Smooth muscle cell (in vitro differentiated cells): ENCODE results near the gene CCDC88B. TPM values are rescaled to one million over a fixed set of nuclear protein-coding genes. Genes with fewer than 3 reads are reported as not detected.

Source experiments
- DNase-seq: peaks from one replicate; lab custom pipeline; 2025; ENCODE audit not compliant: unreplicated experiment; lab: John Stamatoyannopoulos, UW
- H2AFZ ChIP-seq: fragments of 200-600 bp; sonication (generic); 2 replicates; pipeline ENCODE4 v1.6.0; 2016; ENCODE audit warnings: antibody characterized with exemption, low read depth, mild to moderate bottlenecking
- H3F3A ChIP-seq: fragments of 200-600 bp; sonication (generic); 2 replicates; pipeline ENCODE4 v1.6.0; 2017; ENCODE audit warnings: antibody characterized with exemption, low read depth
- H3K27ac ChIP-seq: fragments of 200-600 bp; sonication (generic); 2 replicates; pipeline ENCODE4 v1.5.1; 2016; ENCODE audit warnings: low read depth, mild to moderate bottlenecking
- H3K27me3 ChIP-seq: fragments of 200-600 bp; sonication (generic); 2 replicates; pipeline ENCODE4 v1.6.1; 2016; ENCODE audit warnings: low read depth, mild to moderate bottlenecking
- H3K36me3 ChIP-seq: fragments of 200-600 bp; sonication (generic); 2 replicates; pipeline ENCODE4 v1.5.1; 2016; ENCODE audit warnings: low read depth
- H3K4me1 ChIP-seq: fragments of 200-600 bp; sonication (generic); 2 replicates; pipeline ENCODE4 v1.5.1; 2016; ENCODE audit warnings: low read depth
- H3K4me2 ChIP-seq: fragments of 200-600 bp; sonication (generic); 2 replicates; pipeline ENCODE4 v1.6.0; 2016; ENCODE audit warnings: mild to moderate bottlenecking
- H3K4me3 ChIP-seq: fragments of 200-600 bp; sonication (generic); 2 replicates; pipeline ENCODE4 v1.5.1; 2016; ENCODE audit warnings: mild to moderate bottlenecking
- H3K79me2 ChIP-seq: fragments of 200-600 bp; sonication (generic); 2 replicates; pipeline ENCODE4 v1.6.0; 2016; ENCODE audit warnings: low read depth, mild to moderate bottlenecking
- H3K9ac ChIP-seq: fragments of 200-600 bp; sonication (generic); 2 replicates; pipeline ENCODE4 v1.6.0; 2016; ENCODE audit warnings: low read depth
- H3K9me3 ChIP-seq: fragments of 200-600 bp; sonication (generic); replicated peaks from 2 replicates; pipeline ENCODE4 v1.5.1; 2016; ENCODE audit warnings: low read depth
- H4K20me1 ChIP-seq: fragments of 200-600 bp; sonication (generic); 2 replicates; pipeline ENCODE4 v1.6.0; 2016; ENCODE audit warnings: low read depth
- CTCF ChIP-seq: fragments of 200-600 bp; sonication (generic); IDR thresholded peaks from 2 replicates; pipeline ENCODE4 v1.5.1; 2017; ENCODE audit warnings: borderline replicate concordance, mild to moderate bottlenecking, antibody characterized with exemption; ENCODE audit not compliant: insufficient read depth, poor library complexity, severe bottlenecking
- WGBS: methylation state at CpG from one replicate; pipeline ENCODE4 v1.1.7; 2016; ENCODE audit warnings: low lambda C conversion rate; 5-methylcytosine and 5-hydroxymethylcytosine counted together
- polyA plus RNA-seq: library from polyadenylated mRNA; unstranded; fragments of >200 nt; fragmentation: Nextera tagmentation; extraction: Ambion mirVana; gene quantifications from 2 replicates; pipeline ENCODE4 v1.2.1, GENCODE V29; 2016
- total RNA-seq: library from RNA; depleted of rRNA; stranded (reverse); fragments of >200 nt; gene quantifications from 2 replicates; pipeline ENCODE4 v1.2.3, GENCODE V29; 2014

CCDC88B gene
- total and polyA plus RNA-seq, 2 experiments from 2014 or later = 0.22 to 2.2 TPM

DNA sequence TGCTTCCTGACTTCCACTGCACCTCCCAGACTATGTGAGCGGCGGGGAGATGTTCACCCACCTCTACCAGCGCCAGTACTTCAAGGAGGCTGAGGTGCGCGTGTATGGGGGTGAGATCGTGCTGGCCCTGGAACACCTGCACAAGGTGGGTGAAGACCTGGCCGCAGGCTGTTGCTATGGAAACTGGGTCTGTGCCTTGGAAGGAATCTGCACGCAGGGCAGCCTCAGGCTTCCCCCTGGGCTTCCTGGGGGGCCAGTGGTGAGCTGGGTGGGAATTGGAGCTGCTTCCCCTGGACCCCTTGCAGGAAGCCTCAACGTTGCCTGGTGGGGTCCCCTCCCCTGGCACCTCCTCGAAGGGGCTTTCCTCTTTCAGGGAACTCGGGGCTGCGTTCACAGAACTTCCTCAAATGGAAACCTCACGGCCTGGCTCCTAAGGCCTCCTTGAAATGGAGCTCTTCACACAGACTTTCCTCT, 20.5 kb downstream of the CCDC88B start:
- no peak for DNase-seq
- no peak overlapping the region for H3K27ac ChIP-seq
- no peak overlapping the region for H2AFZ ChIP-seq
- H3K9me3 ChIP-seq = no peaks in the 10 kb centered on the region
- peak overlapping the region; percentile 96 for H3K4me2 ChIP-seq
- peaks cover 6% of the 10 kb centered on the region for H3F3A ChIP-seq
- TF ChIP-seq CTCF = no peak
- H3K36me3 ChIP-seq = no peaks in the 10 kb centered on the region
- 95% methylated on average over 13 of the region's 13 CpGs for WGBS
- peaks cover 19% of the 10 kb centered on the region for H3K4me1 ChIP-seq
- H4K20me1 ChIP-seq = peaks cover 19% of the 10 kb centered on the region
- no peak overlapping the region for H3K4me3 ChIP-seq
- H3K27me3 ChIP-seq = no peaks in the 10 kb centered on the region
- H3K9ac ChIP-seq = no peak overlapping the region
- H3K79me2 ChIP-seq = peaks cover 12% of the 10 kb centered on the region

DNA sequence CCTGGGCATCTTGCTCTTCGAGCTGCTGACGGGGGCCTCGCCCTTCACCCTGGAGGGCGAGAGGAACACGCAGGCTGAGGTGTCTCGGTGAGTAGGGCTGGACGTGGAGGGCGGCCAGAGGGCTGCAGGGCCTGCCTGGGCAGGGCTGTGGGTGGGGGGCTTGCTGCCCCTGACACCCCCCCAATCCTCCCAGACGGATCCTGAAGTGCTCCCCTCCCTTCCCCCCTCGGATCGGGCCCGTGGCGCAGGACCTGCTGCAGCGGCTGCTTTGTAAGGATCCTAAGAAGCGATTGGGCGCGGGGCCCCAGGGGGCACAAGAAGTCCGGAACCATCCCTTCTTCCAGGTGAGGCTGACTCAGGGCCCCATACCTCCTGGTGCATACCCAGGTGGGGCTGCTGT, 21.7 kb downstream of the CCDC88B start:
- no peak for TF ChIP-seq CTCF
- Histone ChIP-seq H3K36me3 (no peaks in the 10 kb centered on the region), H3F3A (no peaks in the 10 kb centered on the region), H3K9me3 (no peaks in the 10 kb centered on the region), H2AFZ (no peak overlapping the region), H3K4me3 (no peak overlapping the region), H3K4me2 (no peak overlapping the region), H3K9ac (no peak overlapping the region), H3K27me3 (no peaks in the 10 kb centered on the region), H3K79me2 (peaks cover 12% of the 10 kb centered on the region), H3K27ac (no peak overlapping the region), H3K4me1 (peaks cover 14% of the 10 kb centered on the region), H4K20me1 (peaks cover 20% of the 10 kb centered on the region)
- 95% methylated on average over 13 of the region's 18 CpGs for WGBS
- no peak for DNase-seq

GRCh38 chr11:64362339-64362738, 22.3 kb downstream of the CCDC88B start:
- Histone ChIP-seq H3K9ac (no peak overlapping the region), H3K9me3 (no peaks in the 10 kb centered on the region), H2AFZ (no peak overlapping the region), H3K27ac (no peak overlapping the region), H3K79me2 (peaks cover 12% of the 10 kb centered on the region), H3K4me1 (peaks cover 12% of the 10 kb centered on the region), H3K4me2 (no peak overlapping the region), H4K20me1 (peaks cover 20% of the 10 kb centered on the region), H3K27me3 (no peaks in the 10 kb centered on the region), H3F3A (no peaks in the 10 kb centered on the region), H3K36me3 (no peaks in the 10 kb centered on the region), H3K4me3 (no peak overlapping the region)
- WGBS = 96% methylated on average over 10 of the region's 10 CpGs
- TF ChIP-seq CTCF = no peak
- no peak for DNase-seq

DNA sequence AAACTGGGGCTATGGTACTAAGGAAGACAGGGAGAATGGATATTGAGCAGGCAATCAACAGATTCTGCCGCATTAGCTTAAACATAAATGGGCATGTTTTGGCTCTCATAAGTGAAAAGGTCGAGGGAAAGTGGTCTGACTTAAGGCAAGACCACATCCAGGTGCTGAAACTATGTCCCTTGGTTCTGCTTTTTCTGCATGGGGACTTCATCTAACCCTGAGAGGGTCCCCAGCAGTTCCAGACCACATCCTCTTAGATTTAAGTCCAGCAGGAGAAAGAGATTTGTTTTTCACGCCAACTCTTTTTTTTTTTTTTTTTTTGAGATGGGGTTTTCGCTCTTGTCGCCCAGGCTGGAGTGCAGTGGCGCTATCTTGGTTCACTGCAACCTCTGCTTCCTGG, 24.4 kb downstream of the CCDC88B start:
- Histone ChIP-seq H3K79me2 (peaks cover 8% of the 10 kb centered on the region), H4K20me1 (peaks cover 20% of the 10 kb centered on the region), H3K4me1 (no peaks in the 10 kb centered on the region), H3K27me3 (no peaks in the 10 kb centered on the region), H3K4me2 (no peak overlapping the region), H3F3A (no peaks in the 10 kb centered on the region), H3K27ac (no peak overlapping the region), H3K4me3 (no peak overlapping the region), H3K9ac (no peak overlapping the region), H3K9me3 (no peaks in the 10 kb centered on the region), H3K36me3 (no peaks in the 10 kb centered on the region), H2AFZ (no peak overlapping the region)
- WGBS = 99% methylated on average over 6 of the region's 6 CpGs
- no peak for DNase-seq
- no peak for TF ChIP-seq CTCF
